ENCODE measurements around the gene SFTPB. TPM values are rescaled to one million over a fixed set of nuclear protein-coding genes. Genes with fewer than 3 reads are reported as not detected.

Gene SFTPB
- 0.06 to 0.31 TPM (median 0.13 TPM) in 5 replicates for total RNA-seq (2022; extraction: Qiagen RNA extraction)

GRCh38 chr2:85668009-85668856, at the start of gene SFTPB:
Gene SFTPB, minus strand, starts transcription at chr2:85668199. Its CDS starts 16 bp downstream, at chr2:85668183.

GRCh38 chr2:85694052-85695025, 26.3 kb upstream of the SFTPB start, which contains the start of gene GNLY:
Gene GNLY, plus strand, starts transcription at chr2:85694358. Its CDS starts 61 bp downstream, at chr2:85694419.

GRCh38 chr2:85611705-85612587, 56.1 kb downstream of the SFTPB start, which contains the start of gene C2orf68:
Gene C2orf68, minus strand, starts transcription at chr2:85612066. Its CDS starts 82 bp downstream, at chr2:85611984.

Other genes starting within 250 kb of the SFTPB start
- 0.26 to 1.3 TPM (median 0.81 TPM) in 5 replicates for gene SH2D6, start 249.5 kb downstream of the SFTPB start, total RNA-seq (2022; extraction: Qiagen RNA extraction)
- gene MAT2A, start 129.0 kb downstream of the SFTPB start, total RNA-seq (2022; extraction: Qiagen RNA extraction): 541 to 655 TPM (median 567 TPM) in 5 replicates
- gene GGCX, start 106.7 kb downstream of the SFTPB start, total RNA-seq (2022; extraction: Qiagen RNA extraction): 39.5 to 46.3 TPM (median 44.6 TPM) in 5 replicates
- 15.1 to 19.3 TPM (median 16.7 TPM) in 5 replicates for gene VAMP8, start 90.6 kb downstream of the SFTPB start, total RNA-seq (2022; extraction: Qiagen RNA extraction)
- gene VAMP5, start 83.8 kb downstream of the SFTPB start, total RNA-seq (2022; extraction: Qiagen RNA extraction): 0.20 to 0.25 TPM in 2 of 5 replicates, not detected in the others
- 162 to 196 TPM (median 184 TPM) in 5 replicates for gene RNF181, start 72.5 kb downstream of the SFTPB start, total RNA-seq (2022; extraction: Qiagen RNA extraction)
- gene TMEM150A, start 65.5 kb downstream of the SFTPB start, total RNA-seq (2022; extraction: Qiagen RNA extraction): 13.4 to 16.0 TPM (median 14.5 TPM) in 5 replicates
- 19.3 to 28.5 TPM (median 24.6 TPM) in 5 replicates for gene C2orf68, start 56.1 kb downstream of the SFTPB start, total RNA-seq (2022; extraction: Qiagen RNA extraction)
- 67.9 to 81.2 TPM (median 72.4 TPM) in 5 replicates for gene USP39, start 52.0 kb downstream of the SFTPB start, total RNA-seq (2022; extraction: Qiagen RNA extraction)
- gene GNLY, start 26.2 kb upstream of the SFTPB start, total RNA-seq (2022; extraction: Qiagen RNA extraction): 0.08 to 0.31 TPM (median 0.18 TPM) in 5 replicates
- gene ATOH8, start 85.8 kb upstream of the SFTPB start, total RNA-seq (2022; extraction: Qiagen RNA extraction): 14.5 to 20.4 TPM (median 19.1 TPM) in 5 replicates
- 25.7 to 36.8 TPM (median 29.6 TPM) in 5 replicates for gene ST3GAL5, start 220.8 kb upstream of the SFTPB start, total RNA-seq (2022; extraction: Qiagen RNA extraction)

All from A549 treated with Hydrocortisone at 1 μM for 4 hours (cell line).